Mucosa of descending colon (tissue), 3 donors: ENCODE data around the gene GZMM. TPM values are rescaled to one million over a fixed set of nuclear protein-coding genes. Genes with fewer than 3 reads are reported as not detected.

Experiments
- ATAC-seq: fragments of 200-7000 bp; cut with Tn5 transposase; one replicate; pipeline ENCODE4 v1.9.1; 2020; ENCODE audit warnings: mild to moderate bottlenecking, moderate library complexity
- DNase-seq, 3 donors: peaks; one replicate each; pipeline ENCODE4 v3.0.0-alpha.2; 2020
- H3K36me3 ChIP-seq: fragments of 200-600 bp; one replicate; pipeline ENCODE4 v1.8.0; 2021; ENCODE audit warnings: low read depth, mild to moderate bottlenecking
- H3K4me1 ChIP-seq: fragments of 200-600 bp; one replicate; pipeline ENCODE4 v1.8.0; 2021; ENCODE audit warnings: low read depth, mild to moderate bottlenecking
- H3K4me3 ChIP-seq: fragments of 200-600 bp; one replicate; pipeline ENCODE4 v1.8.0; 2021; ENCODE audit warnings: mild to moderate bottlenecking
- H3K9me3 ChIP-seq: fragments of 200-600 bp; one replicate; pipeline ENCODE4 v1.8.0; 2021; ENCODE audit warnings: mild to moderate bottlenecking
- intact Hi-C, 2 donors: fragments of 100-400 bp; cut with DNase I in 1 of 2; cut with micrococcal nuclease in 1 of 2; formaldehyde crosslinking; loops; one replicate each; pipeline versions ENCODE4 v1.11.0 to v1.11.1; 2022; cut with DNase I, micrococcal nuclease
- total RNA-seq, 3 donors: library from RNA; stranded (reverse); fragmentation: NEBNext Ultra II Directional in 2 of 3; extraction: Animal tissue kit (Norgen Biotek cat#: 25700) in 2 of 3; gene quantifications; one replicate each; pipeline versions ENCODE4 v1.2.1 to v1.2.4, GENCODE V29; 2021 to 2023
- TF ChIP-seq, protein P1 (sequence below): fragments of 200-600 bp; IDR thresholded peaks from one replicate; pipeline ENCODE4 v1.8.0; 2022; ENCODE audit warnings: antibody characterized with exemption, mild to moderate bottlenecking
- donor health status: DM: no; HTN: no; CAD: no; lungs with moderate emphysema.
- donor health status: DM: no; HTN: no; CAD: no.
- donor health status: DM: no; HTN: yes; CAD: no.

Gene GZMM
- total RNA-seq, 3 donors from 2014 or later = 0.76 to 1.4 (median 1.4) TPM

DNA sequence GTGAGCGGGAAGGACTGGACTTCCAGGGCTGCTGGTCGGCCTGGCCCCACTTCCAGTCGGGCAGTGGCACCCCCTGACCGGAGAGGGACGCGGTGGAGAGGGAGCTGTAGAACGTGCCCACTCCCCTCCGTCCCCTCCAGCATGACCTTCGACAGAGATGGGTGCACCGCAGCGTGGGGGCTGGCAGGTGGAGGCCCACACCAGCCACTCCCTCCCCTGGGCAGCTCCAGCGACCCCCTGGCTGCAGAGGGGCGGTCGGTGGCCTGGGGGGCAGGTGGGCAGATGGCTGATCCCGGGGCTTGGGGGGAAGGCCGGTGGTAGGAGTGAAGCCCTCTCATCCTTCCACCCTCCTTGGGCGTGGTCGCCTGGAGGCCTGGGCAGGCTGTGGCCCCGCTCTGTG, 48.2 kb downstream of the GZMM start:
- no peak for DNase-seq
- Histone ChIP-seq H3K9me3 (no peaks in the 10 kb centered on the region), H3K4me1 (peaks cover 11% of the 10 kb centered on the region), H3K36me3 (no peaks in the 10 kb centered on the region), H3K4me3 (no peak overlapping the region)
- TF ChIP-seq, protein P1, sequence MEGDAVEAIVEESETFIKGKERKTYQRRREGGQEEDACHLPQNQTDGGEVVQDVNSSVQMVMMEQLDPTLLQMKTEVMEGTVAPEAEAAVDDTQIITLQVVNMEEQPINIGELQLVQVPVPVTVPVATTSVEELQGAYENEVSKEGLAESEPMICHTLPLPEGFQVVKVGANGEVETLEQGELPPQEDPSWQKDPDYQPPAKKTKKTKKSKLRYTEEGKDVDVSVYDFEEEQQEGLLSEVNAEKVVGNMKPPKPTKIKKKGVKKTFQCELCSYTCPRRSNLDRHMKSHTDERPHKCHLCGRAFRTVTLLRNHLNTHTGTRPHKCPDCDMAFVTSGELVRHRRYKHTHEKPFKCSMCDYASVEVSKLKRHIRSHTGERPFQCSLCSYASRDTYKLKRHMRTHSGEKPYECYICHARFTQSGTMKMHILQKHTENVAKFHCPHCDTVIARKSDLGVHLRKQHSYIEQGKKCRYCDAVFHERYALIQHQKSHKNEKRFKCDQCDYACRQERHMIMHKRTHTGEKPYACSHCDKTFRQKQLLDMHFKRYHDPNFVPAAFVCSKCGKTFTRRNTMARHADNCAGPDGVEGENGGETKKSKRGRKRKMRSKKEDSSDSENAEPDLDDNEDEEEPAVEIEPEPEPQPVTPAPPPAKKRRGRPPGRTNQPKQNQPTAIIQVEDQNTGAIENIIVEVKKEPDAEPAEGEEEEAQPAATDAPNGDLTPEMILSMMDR = no peak
- ATAC-seq = no peak
- intact Hi-C loops = no loop called here

DNA sequence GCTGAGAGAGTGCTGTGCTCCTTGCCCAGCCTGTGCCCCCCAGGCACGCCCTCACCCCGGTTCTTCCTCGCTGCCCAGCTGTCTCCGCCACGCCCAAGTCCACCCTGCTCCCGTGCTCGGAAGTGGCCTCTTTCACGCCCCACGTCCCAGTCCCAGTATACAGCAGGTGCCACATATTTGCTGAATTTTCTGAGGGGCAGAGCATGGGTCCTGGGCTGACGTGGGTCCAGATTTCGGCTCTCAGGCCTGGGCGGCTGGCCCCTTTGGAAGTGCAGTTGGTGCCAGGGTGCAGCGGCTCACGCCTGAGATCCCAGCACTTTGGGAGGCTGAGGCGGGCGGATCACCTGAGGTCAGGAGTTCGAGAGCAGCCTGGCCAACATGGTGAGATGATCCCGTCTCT, 49.2 kb downstream of the GZMM start:
- H3K4me1 ChIP-seq = peaks cover 10% of the 10 kb centered on the region
- no peak overlapping the region for H3K4me3 ChIP-seq
- no peak for DNase-seq
- intact Hi-C loops = no loop called here
- no peaks in the 10 kb centered on the region for H3K36me3 ChIP-seq
- TF ChIP-seq, protein P1 = no peak
- ATAC-seq = no peak
- H3K9me3 ChIP-seq = no peaks in the 10 kb centered on the region

DNA sequence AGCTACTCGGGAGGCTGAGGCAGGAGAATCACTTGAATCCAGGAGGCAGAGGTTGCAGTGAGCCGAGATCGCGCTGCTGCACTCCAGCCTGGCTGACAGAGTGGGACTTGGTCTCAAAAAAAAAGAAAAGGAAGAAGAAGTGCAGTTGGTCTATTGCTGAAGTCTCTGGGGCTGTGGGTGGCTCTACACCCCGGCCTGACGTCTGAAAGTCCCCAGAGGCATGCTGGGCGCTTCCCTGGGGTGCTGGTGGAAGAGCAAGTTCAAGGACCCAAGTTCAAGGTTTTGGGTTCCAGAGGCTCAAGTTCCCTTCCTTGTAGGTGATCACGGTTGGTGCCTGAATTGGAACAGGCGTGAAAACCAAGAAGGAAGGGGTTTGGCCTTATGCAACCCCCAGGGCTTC, 49.7 kb downstream of the GZMM start:
- no peaks in the 10 kb centered on the region for H3K36me3 ChIP-seq
- DNase-seq (no peak), ATAC-seq (no peak)
- H3K9me3 ChIP-seq = no peaks in the 10 kb centered on the region
- TF ChIP-seq, protein P1 = no peak
- H3K4me3 ChIP-seq = no peak overlapping the region
- H3K4me1 ChIP-seq = peaks cover 7% of the 10 kb centered on the region
- intact Hi-C loops = no loop called here

GRCh38 chr19:594265-594870, 50.5 kb downstream of the GZMM start:
- intact Hi-C loops = no loop called here
- ATAC-seq (no peak), DNase-seq (no peak)
- H3K9me3 ChIP-seq = no peaks in the 10 kb centered on the region
- no peak overlapping the region for H3K4me3 ChIP-seq
- TF ChIP-seq, protein P1 = no peak
- no peaks in the 10 kb centered on the region for H3K36me3 ChIP-seq
- peaks cover 1% of the 10 kb centered on the region for H3K4me1 ChIP-seq

GRCh38 chr19:595326-596262, 51.7 kb downstream of the GZMM start:
- ATAC-seq = no peak
- Histone ChIP-seq H3K36me3 (no peaks in the 10 kb centered on the region), H3K9me3 (no peaks in the 10 kb centered on the region), H3K4me1 (no peaks in the 10 kb centered on the region), H3K4me3 (no peak overlapping the region)
- TF ChIP-seq, protein P1 = no peak
- intact Hi-C loops = no loop called here
- no peak for DNase-seq
